Gastrocnemius medialis (tissue), 4 donors: ENCODE data around the gene ERVW-1.

Source experiments
- POLR2A ChIP-seq, 2 donors: fragments of 450-650 bp; IDR thresholded peaks; one replicate each; pipeline ENCODE4 v1.6.1; 2017; ENCODE audit warnings: antibody characterized with exemption in 2 of 2, mild to moderate bottlenecking in 2 of 2, moderate library complexity in 2 of 2
- TF ChIP-seq, protein P1 (sequence below), 5 experiments: fragments of 450-650 bp in 3 of 5; fragments of 200-600 bp in 2 of 5; sonication (generic) in 2 of 5; IDR thresholded peaks in 4 of 5; conservative IDR thresholded peaks in 1 of 5; 1 replicate in 4 of 5; 2 replicates in 1 of 5; pipeline ENCODE4 v1.5.1; 2016 to 2019; ENCODE audit warnings: antibody characterized with exemption in 5 of 5, mild to moderate bottlenecking in 3 of 5, moderate library complexity in 3 of 5

DNA sequence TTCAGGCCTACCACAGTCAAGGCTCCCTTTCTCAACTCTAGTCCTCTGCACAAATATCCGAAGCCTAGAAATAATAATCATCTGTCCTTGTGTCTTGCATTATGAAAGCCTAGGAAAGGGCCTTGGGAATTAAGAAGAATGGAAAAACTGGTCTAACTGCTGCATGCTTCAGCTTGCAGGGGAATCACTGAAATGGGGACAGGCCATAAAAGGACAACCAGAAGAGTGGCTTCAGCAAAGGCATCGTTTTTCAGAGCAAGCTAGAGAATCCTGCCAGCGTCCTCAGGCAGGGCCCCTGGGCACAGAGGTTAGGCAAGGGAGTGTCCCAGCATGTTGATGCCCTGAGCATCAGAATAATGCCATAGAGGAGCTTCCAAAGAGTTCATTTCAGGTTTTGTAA is 13.2 kb downstream of the ERVW-1 start:
- no peak for TF ChIP-seq POLR2A (IDR thresholded peaks at IDR 0.05)
- TF ChIP-seq, protein P1, sequence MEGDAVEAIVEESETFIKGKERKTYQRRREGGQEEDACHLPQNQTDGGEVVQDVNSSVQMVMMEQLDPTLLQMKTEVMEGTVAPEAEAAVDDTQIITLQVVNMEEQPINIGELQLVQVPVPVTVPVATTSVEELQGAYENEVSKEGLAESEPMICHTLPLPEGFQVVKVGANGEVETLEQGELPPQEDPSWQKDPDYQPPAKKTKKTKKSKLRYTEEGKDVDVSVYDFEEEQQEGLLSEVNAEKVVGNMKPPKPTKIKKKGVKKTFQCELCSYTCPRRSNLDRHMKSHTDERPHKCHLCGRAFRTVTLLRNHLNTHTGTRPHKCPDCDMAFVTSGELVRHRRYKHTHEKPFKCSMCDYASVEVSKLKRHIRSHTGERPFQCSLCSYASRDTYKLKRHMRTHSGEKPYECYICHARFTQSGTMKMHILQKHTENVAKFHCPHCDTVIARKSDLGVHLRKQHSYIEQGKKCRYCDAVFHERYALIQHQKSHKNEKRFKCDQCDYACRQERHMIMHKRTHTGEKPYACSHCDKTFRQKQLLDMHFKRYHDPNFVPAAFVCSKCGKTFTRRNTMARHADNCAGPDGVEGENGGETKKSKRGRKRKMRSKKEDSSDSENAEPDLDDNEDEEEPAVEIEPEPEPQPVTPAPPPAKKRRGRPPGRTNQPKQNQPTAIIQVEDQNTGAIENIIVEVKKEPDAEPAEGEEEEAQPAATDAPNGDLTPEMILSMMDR (IDR thresholded peaks at IDR 0.05 in 4 of 5, conservative IDR thresholded peaks at IDR 0.05 in 1 of 5): no peak
